ENCODE measurements around the gene MRPL55.

Gene MRPL55

DNA sequence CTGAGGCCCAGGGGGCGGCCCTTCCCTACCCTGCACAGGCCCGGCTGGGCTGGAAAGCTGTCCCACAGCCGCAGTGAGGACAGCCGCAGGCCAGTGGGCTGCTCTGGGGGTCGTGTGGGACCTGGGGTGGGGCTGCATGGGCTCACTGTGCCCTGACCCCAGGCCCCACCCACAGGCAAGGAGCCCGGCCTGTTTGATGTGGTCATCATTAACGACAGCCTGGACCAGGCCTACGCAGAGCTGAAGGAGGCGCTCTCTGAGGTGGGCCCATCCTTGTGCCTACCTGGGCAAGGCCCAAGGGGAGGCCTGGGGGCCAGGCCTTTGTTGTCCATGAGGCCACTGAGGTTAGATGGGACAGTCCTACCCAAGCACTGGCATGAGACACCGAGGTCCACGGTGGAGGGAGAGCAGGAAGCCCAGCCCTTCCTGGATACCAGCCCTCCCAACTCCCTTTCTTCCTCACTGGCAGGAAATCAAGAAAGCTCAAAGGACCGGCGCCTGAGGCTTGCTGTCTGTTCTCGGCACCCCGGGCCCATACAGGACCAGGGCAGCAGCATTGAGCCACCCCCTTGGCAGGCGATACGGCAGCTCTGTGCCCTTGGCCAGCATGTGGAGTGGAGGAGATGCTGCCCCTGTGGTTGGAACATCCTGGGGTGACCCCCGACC, 39.2 kb upstream of the MRPL55 start:
- peaks cover 14% of the 10 kb centered on the region; the same call in 1 of the 2 replicates for H3K36me3 ChIP-seq (ENCODE audit: insufficient read depth, low read length)
- H3K27me3 ChIP-seq (ENCODE audit: insufficient read depth, low read length) = no peaks in the 10 kb centered on the region
- no peak overlapping the region for H3K4me3 ChIP-seq (ENCODE audit: low read depth, low read length, poor library complexity, severe bottlenecking)
- no peaks in the 10 kb centered on the region for H3F3A ChIP-seq (ENCODE audit: insufficient read depth, low read length)
- no peak overlapping the region for H2AFZ ChIP-seq (ENCODE audit: low read length)
- no peak overlapping the region for H3K4me2 ChIP-seq (ENCODE audit: low read length)
- H4K20me1 ChIP-seq (ENCODE audit: insufficient read depth, low read length) = no peaks in the 10 kb centered on the region
- no peak overlapping the region for H3K9ac ChIP-seq (ENCODE audit: low read length)
- no peak for TF ChIP-seq EZH2 (IDR thresholded peaks at IDR 0.05; ENCODE audit: borderline replicate concordance, low read length)
- TF ChIP-seq, protein P1, sequence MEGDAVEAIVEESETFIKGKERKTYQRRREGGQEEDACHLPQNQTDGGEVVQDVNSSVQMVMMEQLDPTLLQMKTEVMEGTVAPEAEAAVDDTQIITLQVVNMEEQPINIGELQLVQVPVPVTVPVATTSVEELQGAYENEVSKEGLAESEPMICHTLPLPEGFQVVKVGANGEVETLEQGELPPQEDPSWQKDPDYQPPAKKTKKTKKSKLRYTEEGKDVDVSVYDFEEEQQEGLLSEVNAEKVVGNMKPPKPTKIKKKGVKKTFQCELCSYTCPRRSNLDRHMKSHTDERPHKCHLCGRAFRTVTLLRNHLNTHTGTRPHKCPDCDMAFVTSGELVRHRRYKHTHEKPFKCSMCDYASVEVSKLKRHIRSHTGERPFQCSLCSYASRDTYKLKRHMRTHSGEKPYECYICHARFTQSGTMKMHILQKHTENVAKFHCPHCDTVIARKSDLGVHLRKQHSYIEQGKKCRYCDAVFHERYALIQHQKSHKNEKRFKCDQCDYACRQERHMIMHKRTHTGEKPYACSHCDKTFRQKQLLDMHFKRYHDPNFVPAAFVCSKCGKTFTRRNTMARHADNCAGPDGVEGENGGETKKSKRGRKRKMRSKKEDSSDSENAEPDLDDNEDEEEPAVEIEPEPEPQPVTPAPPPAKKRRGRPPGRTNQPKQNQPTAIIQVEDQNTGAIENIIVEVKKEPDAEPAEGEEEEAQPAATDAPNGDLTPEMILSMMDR (IDR thresholded peaks at IDR 0.05; ENCODE audit: low read length) = no peak
- H3K79me2 ChIP-seq (ENCODE audit: insufficient read depth, low read length) = peaks cover 4% of the 10 kb centered on the region; the same call in 1 of the 2 replicates
- no peaks in the 10 kb centered on the region for H3K9me2 ChIP-seq (ENCODE audit: low read depth, low read length)
- no peaks in the 10 kb centered on the region for H3K9me3 ChIP-seq (ENCODE audit: low read length)
- H3K4me1 ChIP-seq (ENCODE audit: insufficient read depth, low read length, severe bottlenecking) = peaks cover 16% of the 10 kb centered on the region
- no peak overlapping the region for H3K27ac ChIP-seq (ENCODE audit: low read depth, low read length, poor library complexity, severe bottlenecking)

DNA sequence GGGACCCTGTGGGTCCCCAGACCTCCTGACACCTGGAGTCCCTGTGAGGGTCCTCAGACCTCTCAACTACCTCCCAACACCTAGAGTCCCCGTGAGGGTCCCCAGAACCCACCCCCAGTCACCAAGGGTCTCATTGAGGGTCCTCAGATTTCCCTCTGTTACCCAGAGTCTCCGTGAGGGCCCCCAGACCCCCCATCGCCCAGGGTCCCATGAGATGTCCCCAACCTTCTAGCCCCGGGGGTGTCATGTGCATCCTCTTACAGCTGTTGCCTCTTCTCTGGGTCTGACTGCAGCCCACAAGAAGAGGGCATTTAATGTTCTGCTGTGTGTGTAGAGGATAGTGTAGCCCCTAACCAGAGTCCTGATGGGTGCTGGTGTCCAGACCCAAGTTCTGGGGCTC, 38.7 kb upstream of the MRPL55 start:
- TF ChIP-seq, protein P1 (IDR thresholded peaks at IDR 0.05; ENCODE audit: low read length) = no peak
- TF ChIP-seq EZH2 (IDR thresholded peaks at IDR 0.05; ENCODE audit: borderline replicate concordance, low read length) = no peak
- Histone ChIP-seq H3K79me2 (ENCODE audit: insufficient read depth, low read length) (peaks cover 7% of the 10 kb centered on the region; the same call in 1 of the 2 replicates), H3K9ac (ENCODE audit: low read length) (no peak overlapping the region), H3F3A (ENCODE audit: insufficient read depth, low read length) (no peaks in the 10 kb centered on the region), H3K4me2 (ENCODE audit: low read length) (no peak overlapping the region), H3K36me3 (ENCODE audit: insufficient read depth, low read length) (peaks cover 14% of the 10 kb centered on the region; the same call in 1 of the 2 replicates), H4K20me1 (ENCODE audit: insufficient read depth, low read length) (no peaks in the 10 kb centered on the region), H2AFZ (ENCODE audit: low read length) (no peak overlapping the region), H3K27me3 (ENCODE audit: insufficient read depth, low read length) (no peaks in the 10 kb centered on the region), H3K4me3 (ENCODE audit: low read depth, low read length, poor library complexity, severe bottlenecking) (no peak overlapping the region), H3K27ac (ENCODE audit: low read depth, low read length, poor library complexity, severe bottlenecking) (no peak overlapping the region), H3K9me3 (ENCODE audit: low read length) (no peaks in the 10 kb centered on the region), H3K9me2 (ENCODE audit: low read depth, low read length) (no peaks in the 10 kb centered on the region), H3K4me1 (ENCODE audit: insufficient read depth, low read length, severe bottlenecking) (peaks cover 22% of the 10 kb centered on the region)

- no peak for TF ChIP-seq EZH2 (IDR thresholded peaks at IDR 0.05; ENCODE audit: borderline replicate concordance, low read length)
- H3K79me2 ChIP-seq (ENCODE audit: insufficient read depth, low read length) = peaks cover 11% of the 10 kb centered on the region; the same call in 1 of the 2 replicates
- no peaks in the 10 kb centered on the region for H4K20me1 ChIP-seq (ENCODE audit: insufficient read depth, low read length)
- no peaks in the 10 kb centered on the region for H3K27me3 ChIP-seq (ENCODE audit: insufficient read depth, low read length)
- no peak overlapping the region for H3K4me3 ChIP-seq (ENCODE audit: low read depth, low read length, poor library complexity, severe bottlenecking)
- H3K9me2 ChIP-seq (ENCODE audit: low read depth, low read length) = no peaks in the 10 kb centered on the region
- H3K36me3 ChIP-seq (ENCODE audit: insufficient read depth, low read length) = peaks cover 14% of the 10 kb centered on the region; the same call in 1 of the 2 replicates
- H3K9ac ChIP-seq (ENCODE audit: low read length) = no peak overlapping the region
- no peak overlapping the region for H3K27ac ChIP-seq (ENCODE audit: low read depth, low read length, poor library complexity, severe bottlenecking)
- peaks cover 27% of the 10 kb centered on the region for H3K4me1 ChIP-seq (ENCODE audit: insufficient read depth, low read length, severe bottlenecking)
- no peaks in the 10 kb centered on the region for H3F3A ChIP-seq (ENCODE audit: insufficient read depth, low read length)
- no peaks in the 10 kb centered on the region for H3K9me3 ChIP-seq (ENCODE audit: low read length)
- no peak overlapping the region for H2AFZ ChIP-seq (ENCODE audit: low read length)
- H3K4me2 ChIP-seq (ENCODE audit: low read length) = no peak overlapping the region
These were observed 38.1 kb upstream of the MRPL55 start for GRCh38 chr1:228147151-228147693.

All from OCI-LY1 (cell line).